ENCODE measurements around the gene APOH. TPM values are rescaled to one million over a fixed set of nuclear protein-coding genes. Genes with fewer than 3 reads are reported as not detected.

APOH gene
- total and polyA plus RNA-seq, 9 of the 15 experiments (the other 6 are each of a cell fraction or from before 2014, with no cell fraction given) = 1.1 TPM; not detected in 8

- TF ChIP-seq TAL1 (IDR thresholded peaks at IDR 0.05) (no peak), RFX1 (IDR thresholded peaks at IDR 0.05) (no peak), HMBOX1 (IDR thresholded peaks at IDR 0.05) (no peak), TAF7 (tag; IDR thresholded peaks at IDR 0.05) (no peak), MECOM (CRISPR knock-in tag; IDR thresholded peaks at IDR 0.05) (no peak), NFATC3 (IDR thresholded peaks at IDR 0.05) (no peak), ZNF280B (CRISPR knock-in tag; IDR thresholded peaks at IDR 0.05) (no peak), HMG20B (CRISPR knock-in tag; IDR thresholded peaks at IDR 0.05) (no peak), KDM4B (IDR thresholded peaks at IDR 0.05; ENCODE audit: borderline replicate concordance in 2 of 2, low read depth in 1 of 2) (no peak), GTF2E2 (tag; IDR thresholded peaks at IDR 0.05) (no peak), CBFA2T2 (conservative IDR thresholded peaks at IDR 0.05) (peak; percentile 29; the same call in 1 of the 2 replicates), GATAD2A (IDR thresholded peaks at IDR 0.05) (no peak), ZNF444 (CRISPR knock-in tag; IDR thresholded peaks at IDR 0.05) (no peak), REST (IDR thresholded peaks at IDR 0.05; ENCODE audit: borderline replicate concordance) (no peak), REST (CRISPR knock-in tag; IDR thresholded peaks at IDR 0.05; ENCODE audit: low read depth) (no peak), ZZZ3 (IDR thresholded peaks at IDR 0.05) (no peak), ZNF253 (CRISPR knock-in tag; conservative IDR thresholded peaks at IDR 0.05) (no peak), MAX (CRISPR knock-in tag; IDR thresholded peaks at IDR 0.05) (no peak), FOXK1 (CRISPR knock-in tag; IDR thresholded peaks at IDR 0.05; ENCODE audit: borderline replicate concordance) (no peak)
Observed at GRCh38 chr17:66272811-66273585, 43.8 kb upstream of the APOH start (continued).

Data from K562 (cell line).